ENCODE measurements around the gene METTL25.

- TF ChIP-seq CTCF (conservative IDR thresholded peaks at IDR 0.05; ENCODE audit: low read depth in 2 of 2) = no peak
- no peak for TF ChIP-seq ZNF114 (CRISPR knock-in tag; IDR thresholded peaks at IDR 0.05)
- TF ChIP-seq POLR2AphosphoS5 (IDR thresholded peaks at IDR 0.05; ENCODE audit: low read depth) = no peak
- TF ChIP-seq EZH2phosphoT487 (IDR thresholded peaks at IDR 0.05; ENCODE audit: unreplicated experiment) = no peak
- no peak for TF ChIP-seq EZH2 (IDR thresholded peaks at IDR 0.05; ENCODE audit: low read depth, unreplicated experiment)
- no peak for TF ChIP-seq JUNB (IDR thresholded peaks at IDR 0.05; ENCODE audit: unreplicated experiment)
- TF ChIP-seq NANOG (IDR thresholded peaks at IDR 0.05; ENCODE audit: borderline replicate concordance) = no peak
- no peak for TF ChIP-seq CREB1 (CRISPR knock-in tag; IDR thresholded peaks at IDR 0.05; ENCODE audit: low read depth)
- TF ChIP-seq, protein P1, sequence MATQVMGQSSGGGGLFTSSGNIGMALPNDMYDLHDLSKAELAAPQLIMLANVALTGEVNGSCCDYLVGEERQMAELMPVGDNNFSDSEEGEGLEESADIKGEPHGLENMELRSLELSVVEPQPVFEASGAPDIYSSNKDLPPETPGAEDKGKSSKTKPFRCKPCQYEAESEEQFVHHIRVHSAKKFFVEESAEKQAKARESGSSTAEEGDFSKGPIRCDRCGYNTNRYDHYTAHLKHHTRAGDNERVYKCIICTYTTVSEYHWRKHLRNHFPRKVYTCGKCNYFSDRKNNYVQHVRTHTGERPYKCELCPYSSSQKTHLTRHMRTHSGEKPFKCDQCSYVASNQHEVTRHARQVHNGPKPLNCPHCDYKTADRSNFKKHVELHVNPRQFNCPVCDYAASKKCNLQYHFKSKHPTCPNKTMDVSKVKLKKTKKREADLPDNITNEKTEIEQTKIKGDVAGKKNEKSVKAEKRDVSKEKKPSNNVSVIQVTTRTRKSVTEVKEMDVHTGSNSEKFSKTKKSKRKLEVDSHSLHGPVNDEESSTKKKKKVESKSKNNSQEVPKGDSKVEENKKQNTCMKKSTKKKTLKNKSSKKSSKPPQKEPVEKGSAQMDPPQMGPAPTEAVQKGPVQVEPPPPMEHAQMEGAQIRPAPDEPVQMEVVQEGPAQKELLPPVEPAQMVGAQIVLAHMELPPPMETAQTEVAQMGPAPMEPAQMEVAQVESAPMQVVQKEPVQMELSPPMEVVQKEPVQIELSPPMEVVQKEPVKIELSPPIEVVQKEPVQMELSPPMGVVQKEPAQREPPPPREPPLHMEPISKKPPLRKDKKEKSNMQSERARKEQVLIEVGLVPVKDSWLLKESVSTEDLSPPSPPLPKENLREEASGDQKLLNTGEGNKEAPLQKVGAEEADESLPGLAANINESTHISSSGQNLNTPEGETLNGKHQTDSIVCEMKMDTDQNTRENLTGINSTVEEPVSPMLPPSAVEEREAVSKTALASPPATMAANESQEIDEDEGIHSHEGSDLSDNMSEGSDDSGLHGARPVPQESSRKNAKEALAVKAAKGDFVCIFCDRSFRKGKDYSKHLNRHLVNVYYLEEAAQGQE (IDR thresholded peaks at IDR 0.05; ENCODE audit: unreplicated experiment) = no peak
- TF ChIP-seq STAT1 (IDR thresholded peaks at IDR 0.05; ENCODE audit: unreplicated experiment) = no peak
- TF ChIP-seq ZNF331 (CRISPR knock-in tag; IDR thresholded peaks at IDR 0.05; ENCODE audit: low read depth) = no peak
- TF ChIP-seq, protein P2, sequence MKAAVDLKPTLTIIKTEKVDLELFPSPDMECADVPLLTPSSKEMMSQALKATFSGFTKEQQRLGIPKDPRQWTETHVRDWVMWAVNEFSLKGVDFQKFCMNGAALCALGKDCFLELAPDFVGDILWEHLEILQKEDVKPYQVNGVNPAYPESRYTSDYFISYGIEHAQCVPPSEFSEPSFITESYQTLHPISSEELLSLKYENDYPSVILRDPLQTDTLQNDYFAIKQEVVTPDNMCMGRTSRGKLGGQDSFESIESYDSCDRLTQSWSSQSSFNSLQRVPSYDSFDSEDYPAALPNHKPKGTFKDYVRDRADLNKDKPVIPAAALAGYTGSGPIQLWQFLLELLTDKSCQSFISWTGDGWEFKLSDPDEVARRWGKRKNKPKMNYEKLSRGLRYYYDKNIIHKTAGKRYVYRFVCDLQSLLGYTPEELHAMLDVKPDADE (IDR thresholded peaks at IDR 0.05) = no peak
These were observed 76.1 kb downstream of the METTL25 start for GRCh38 chr12:82434392-82434911.
